ENCODE results near the gene S100A14.

GRCh38 chr1:153647346-153647714 is 31.2 kb upstream of the S100A14 start:
- no peak for TF ChIP-seq CTCF (IDR thresholded peaks at IDR 0.05; ENCODE audit: low read depth, low read length)
- TF ChIP-seq EZH2phosphoT487 (IDR thresholded peaks at IDR 0.05; ENCODE audit: low read depth), result no peak
